PFSK-1 (cell line): Measurements from ENCODE around the gene GOLIM4.

Source experiments
- FOXP2 ChIP-seq: optimal IDR thresholded peaks from 2 replicates; pipeline ENCODE3; 2011; ENCODE audit warnings: borderline replicate concordance, control low read depth, inconsistent platforms; ENCODE audit not compliant: insufficient read depth; ENCODE audit errors: extremely low read length, extremely low read depth
- POLR2AphosphoS5 ChIP-seq: IDR thresholded peaks from 2 replicates; pipeline ENCODE4 v1.6.1; 2012; ENCODE audit warnings: low read depth, mild to moderate bottlenecking, control low read depth, low read length, moderate library complexity
- REST ChIP-seq, 2 experiments: IDR thresholded peaks; 2 replicates each; pipeline versions ENCODE4 v1.6.1 to v1.8.0; 2011 to 2012; ENCODE audit warnings: low read depth in 2 of 2, low read length in 2 of 2, control low read depth in 1 of 2, inconsistent platforms in 1 of 2, mild to moderate bottlenecking in 1 of 2, moderate library complexity in 1 of 2; ENCODE audit not compliant: insufficient read depth in 1 of 2
- SIN3A ChIP-seq: IDR thresholded peaks from 2 replicates; pipeline ENCODE4 v1.6.1; 2012; ENCODE audit warnings: mild to moderate bottlenecking, low read length, moderate library complexity, borderline replicate concordance; ENCODE audit not compliant: insufficient read depth
- TAF1 ChIP-seq: IDR thresholded peaks from 2 replicates; pipeline ENCODE4 v1.6.1; 2012; ENCODE audit warnings: low read length, control low read depth, borderline replicate concordance; ENCODE audit not compliant: insufficient read depth

Gene GOLIM4

GRCh38 chr3:168134931-168135330, 39.2 kb upstream of the GOLIM4 start:
- TF ChIP-seq POLR2AphosphoS5 (no peak), REST (IDR thresholded peaks at IDR 0.05; ENCODE audit: insufficient read depth in 1 of 2, low read depth in 2 of 2, low read length in 2 of 2) (no peak), FOXP2 (no peak)

GRCh38 chr3:168127466-168127865, 31.7 kb upstream of the GOLIM4 start:
- no peak for TF ChIP-seq POLR2AphosphoS5

- no peak for TF ChIP-seq SIN3A
- TF ChIP-seq REST (IDR thresholded peaks at IDR 0.05; ENCODE audit: insufficient read depth in 1 of 2, low read depth in 2 of 2, low read length in 2 of 2), result no peak
- TF ChIP-seq POLR2AphosphoS5, result no peak
- TF ChIP-seq TAF1, result no peak
- no peak for TF ChIP-seq FOXP2
These were observed 29.1 kb upstream of the GOLIM4 start for GRCh38 chr3:168124791-168125190.

GRCh38 chr3:168124291-168124690, 28.6 kb upstream of the GOLIM4 start:
- TF ChIP-seq POLR2AphosphoS5 (no peak), SIN3A (no peak), FOXP2 (no peak), TAF1 (no peak), REST (IDR thresholded peaks at IDR 0.05; ENCODE audit: insufficient read depth in 1 of 2, low read depth in 2 of 2, low read length in 2 of 2) (no peak)

- no peak for TF ChIP-seq FOXP2
- no peak for TF ChIP-seq REST (IDR thresholded peaks at IDR 0.05; ENCODE audit: insufficient read depth in 1 of 2, low read depth in 2 of 2, low read length in 2 of 2)
- TF ChIP-seq TAF1, result no peak
- no peak for TF ChIP-seq SIN3A
- TF ChIP-seq POLR2AphosphoS5, result no peak
These were observed 27.8 kb upstream of the GOLIM4 start for GRCh38 chr3:168123201-168124176.
